ENCODE data around the gene GMPS.

DNA sequence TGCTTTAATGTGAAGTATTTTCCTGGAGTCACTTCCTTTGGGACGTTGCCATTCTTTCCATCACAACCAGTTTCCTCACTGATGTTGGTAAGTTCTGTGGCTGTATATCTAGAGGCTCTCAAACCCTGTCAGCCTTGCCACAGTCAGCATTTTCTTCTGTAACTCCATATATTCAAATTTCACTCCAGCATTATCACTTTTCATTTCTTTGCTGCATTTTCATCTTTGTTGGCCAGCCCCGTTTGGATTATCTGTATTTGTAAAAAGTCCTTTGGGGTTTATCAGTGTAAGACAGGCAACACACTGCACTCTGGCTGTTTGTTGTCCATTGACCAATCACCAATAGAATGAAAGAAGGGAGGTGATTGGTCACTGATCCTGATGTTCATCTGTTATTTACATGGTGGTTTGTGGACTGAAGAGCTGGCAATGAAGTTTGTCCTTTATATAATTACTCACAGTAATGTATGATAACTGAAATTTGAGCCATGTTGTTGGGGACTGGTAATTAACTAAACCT, 20.3 kb downstream of the GMPS start:
- TF ChIP-seq NRF1 (IDR thresholded peaks at IDR 0.05; ENCODE audit: low read depth, low read length) (no peak), TEAD4 (IDR thresholded peaks at IDR 0.05; ENCODE audit: borderline replicate concordance, insufficient read depth) (no peak), RAD21 (IDR thresholded peaks at IDR 0.05; ENCODE audit: low read length) (no peak), YY1 (IDR thresholded peaks at IDR 0.05; ENCODE audit: low read depth) (no peak), EP300 (IDR thresholded peaks at IDR 0.05; ENCODE audit: borderline replicate concordance in 1 of 2, low read depth in 1 of 2, low read length in 1 of 2) (no peak), GABPA (IDR thresholded peaks at IDR 0.05; ENCODE audit: low read depth) (no peak), RCOR1 (IDR thresholded peaks at IDR 0.05; ENCODE audit: low read length) (no peak), FOXM1 (IDR thresholded peaks at IDR 0.05; ENCODE audit: low read depth) (no peak), CHD2 (IDR thresholded peaks at IDR 0.05; ENCODE audit: low read length, partially characterized antibody) (no peak), NFIC (IDR thresholded peaks at IDR 0.05; ENCODE audit: borderline replicate concordance) (no peak), JUND (IDR thresholded peaks at IDR 0.05) (no peak)
- TF ChIP-seq, protein P1, sequence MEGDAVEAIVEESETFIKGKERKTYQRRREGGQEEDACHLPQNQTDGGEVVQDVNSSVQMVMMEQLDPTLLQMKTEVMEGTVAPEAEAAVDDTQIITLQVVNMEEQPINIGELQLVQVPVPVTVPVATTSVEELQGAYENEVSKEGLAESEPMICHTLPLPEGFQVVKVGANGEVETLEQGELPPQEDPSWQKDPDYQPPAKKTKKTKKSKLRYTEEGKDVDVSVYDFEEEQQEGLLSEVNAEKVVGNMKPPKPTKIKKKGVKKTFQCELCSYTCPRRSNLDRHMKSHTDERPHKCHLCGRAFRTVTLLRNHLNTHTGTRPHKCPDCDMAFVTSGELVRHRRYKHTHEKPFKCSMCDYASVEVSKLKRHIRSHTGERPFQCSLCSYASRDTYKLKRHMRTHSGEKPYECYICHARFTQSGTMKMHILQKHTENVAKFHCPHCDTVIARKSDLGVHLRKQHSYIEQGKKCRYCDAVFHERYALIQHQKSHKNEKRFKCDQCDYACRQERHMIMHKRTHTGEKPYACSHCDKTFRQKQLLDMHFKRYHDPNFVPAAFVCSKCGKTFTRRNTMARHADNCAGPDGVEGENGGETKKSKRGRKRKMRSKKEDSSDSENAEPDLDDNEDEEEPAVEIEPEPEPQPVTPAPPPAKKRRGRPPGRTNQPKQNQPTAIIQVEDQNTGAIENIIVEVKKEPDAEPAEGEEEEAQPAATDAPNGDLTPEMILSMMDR (IDR thresholded peaks at IDR 0.05): no peak
- TF ChIP-seq, protein P2, sequence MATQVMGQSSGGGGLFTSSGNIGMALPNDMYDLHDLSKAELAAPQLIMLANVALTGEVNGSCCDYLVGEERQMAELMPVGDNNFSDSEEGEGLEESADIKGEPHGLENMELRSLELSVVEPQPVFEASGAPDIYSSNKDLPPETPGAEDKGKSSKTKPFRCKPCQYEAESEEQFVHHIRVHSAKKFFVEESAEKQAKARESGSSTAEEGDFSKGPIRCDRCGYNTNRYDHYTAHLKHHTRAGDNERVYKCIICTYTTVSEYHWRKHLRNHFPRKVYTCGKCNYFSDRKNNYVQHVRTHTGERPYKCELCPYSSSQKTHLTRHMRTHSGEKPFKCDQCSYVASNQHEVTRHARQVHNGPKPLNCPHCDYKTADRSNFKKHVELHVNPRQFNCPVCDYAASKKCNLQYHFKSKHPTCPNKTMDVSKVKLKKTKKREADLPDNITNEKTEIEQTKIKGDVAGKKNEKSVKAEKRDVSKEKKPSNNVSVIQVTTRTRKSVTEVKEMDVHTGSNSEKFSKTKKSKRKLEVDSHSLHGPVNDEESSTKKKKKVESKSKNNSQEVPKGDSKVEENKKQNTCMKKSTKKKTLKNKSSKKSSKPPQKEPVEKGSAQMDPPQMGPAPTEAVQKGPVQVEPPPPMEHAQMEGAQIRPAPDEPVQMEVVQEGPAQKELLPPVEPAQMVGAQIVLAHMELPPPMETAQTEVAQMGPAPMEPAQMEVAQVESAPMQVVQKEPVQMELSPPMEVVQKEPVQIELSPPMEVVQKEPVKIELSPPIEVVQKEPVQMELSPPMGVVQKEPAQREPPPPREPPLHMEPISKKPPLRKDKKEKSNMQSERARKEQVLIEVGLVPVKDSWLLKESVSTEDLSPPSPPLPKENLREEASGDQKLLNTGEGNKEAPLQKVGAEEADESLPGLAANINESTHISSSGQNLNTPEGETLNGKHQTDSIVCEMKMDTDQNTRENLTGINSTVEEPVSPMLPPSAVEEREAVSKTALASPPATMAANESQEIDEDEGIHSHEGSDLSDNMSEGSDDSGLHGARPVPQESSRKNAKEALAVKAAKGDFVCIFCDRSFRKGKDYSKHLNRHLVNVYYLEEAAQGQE (IDR thresholded peaks at IDR 0.05; ENCODE audit: low read depth, low read length): no peak

Data from SK-N-SH (cell line).